ENCODE data around the gene SLC34A1. TPM values are rescaled to one million over a fixed set of nuclear protein-coding genes. Genes with fewer than 3 reads are reported as not detected.

SLC34A1 gene
- total RNA-seq, 1 experiment from 2014 or later: not detected

GRCh38 chr5:177432143-177432838, 48.1 kb downstream of the SLC34A1 start:
- no peak for DNase-seq (ENCODE audit: low spot score)

GRCh38 chr5:177432839-177433657, 48.8 kb downstream of the SLC34A1 start:
- no peak for DNase-seq (ENCODE audit: low spot score)

- DNase-seq (ENCODE audit: low spot score): no peak
Measured at GRCh38 chr5:177433658-177434217, 49.5 kb downstream of the SLC34A1 start.

- no peak for DNase-seq (ENCODE audit: low spot score)
Measured at GRCh38 chr5:177434437-177434836, 50.2 kb downstream of the SLC34A1 start.

GRCh38 chr5:177434942-177435738, 50.9 kb downstream of the SLC34A1 start:
- DNase-seq (ENCODE audit: low spot score): no peak

- DNase-seq (ENCODE audit: low spot score): no peak
Measured at GRCh38 chr5:177435847-177436536, 51.8 kb downstream of the SLC34A1 start.

- DNase-seq (ENCODE audit: low spot score): no peak
Measured at GRCh38 chr5:177437623-177438022, 53.4 kb downstream of the SLC34A1 start.

- DNase-seq (ENCODE audit: low spot score): no peak
Measured at GRCh38 chr5:177438468-177438867, 54.2 kb downstream of the SLC34A1 start.

- DNase-seq (ENCODE audit: low spot score): no peak
Measured at GRCh38 chr5:177439518-177440053, 55.4 kb downstream of the SLC34A1 start.

GRCh38 chr5:177440211-177440989, 56.2 kb downstream of the SLC34A1 start:
- DNase-seq (ENCODE audit: low spot score): no peak

GRCh38 chr5:177440990-177441780, 57.0 kb downstream of the SLC34A1 start:
- no peak for DNase-seq (ENCODE audit: low spot score)

- DNase-seq (ENCODE audit: low spot score): no peak
Measured at GRCh38 chr5:177442066-177442826, 58.0 kb downstream of the SLC34A1 start.

GRCh38 chr5:177443144-177443983, 59.1 kb downstream of the SLC34A1 start:
- no peak for DNase-seq (ENCODE audit: low spot score)

GRCh38 chr5:177444106-177445051, 60.1 kb downstream of the SLC34A1 start:
- DNase-seq (ENCODE audit: low spot score): no peak

GRCh38 chr5:177445052-177445916, 61.0 kb downstream of the SLC34A1 start:
- no peak for DNase-seq (ENCODE audit: low spot score)

GRCh38 chr5:177445917-177446199, 61.6 kb downstream of the SLC34A1 start:
- DNase-seq (ENCODE audit: low spot score): no peak
